ENCODE data around the gene RTN4RL2. TPM values are rescaled to one million over a fixed set of nuclear protein-coding genes. Genes with fewer than 3 reads are reported as not detected.

The RTN4RL2 gene
- total RNA-seq, 3 donors from 2014 or later = 0.32 to 2.3 (median 1.8) TPM

DNA sequence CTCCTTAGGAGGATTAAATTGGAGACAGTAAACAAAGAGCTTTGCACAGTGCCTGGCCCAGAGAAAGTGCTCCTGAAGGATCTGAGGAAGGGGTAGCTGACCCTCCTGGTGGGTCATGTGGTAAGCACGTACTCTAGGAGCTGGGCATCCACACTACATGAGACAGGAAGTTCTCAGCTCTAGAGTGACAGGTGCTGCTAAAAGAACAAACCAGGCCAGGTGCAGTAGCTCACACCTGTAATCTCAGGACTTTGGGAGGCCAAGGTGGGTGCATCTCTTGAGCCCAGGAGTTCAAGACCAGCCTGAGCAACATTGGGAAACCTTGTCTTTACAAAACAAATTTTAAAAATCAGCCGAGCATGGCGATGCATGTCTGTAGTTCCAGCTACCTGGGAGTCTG lies 42.0 kb downstream of the RTN4RL2 start:
- TF ChIP-seq, protein P1, sequence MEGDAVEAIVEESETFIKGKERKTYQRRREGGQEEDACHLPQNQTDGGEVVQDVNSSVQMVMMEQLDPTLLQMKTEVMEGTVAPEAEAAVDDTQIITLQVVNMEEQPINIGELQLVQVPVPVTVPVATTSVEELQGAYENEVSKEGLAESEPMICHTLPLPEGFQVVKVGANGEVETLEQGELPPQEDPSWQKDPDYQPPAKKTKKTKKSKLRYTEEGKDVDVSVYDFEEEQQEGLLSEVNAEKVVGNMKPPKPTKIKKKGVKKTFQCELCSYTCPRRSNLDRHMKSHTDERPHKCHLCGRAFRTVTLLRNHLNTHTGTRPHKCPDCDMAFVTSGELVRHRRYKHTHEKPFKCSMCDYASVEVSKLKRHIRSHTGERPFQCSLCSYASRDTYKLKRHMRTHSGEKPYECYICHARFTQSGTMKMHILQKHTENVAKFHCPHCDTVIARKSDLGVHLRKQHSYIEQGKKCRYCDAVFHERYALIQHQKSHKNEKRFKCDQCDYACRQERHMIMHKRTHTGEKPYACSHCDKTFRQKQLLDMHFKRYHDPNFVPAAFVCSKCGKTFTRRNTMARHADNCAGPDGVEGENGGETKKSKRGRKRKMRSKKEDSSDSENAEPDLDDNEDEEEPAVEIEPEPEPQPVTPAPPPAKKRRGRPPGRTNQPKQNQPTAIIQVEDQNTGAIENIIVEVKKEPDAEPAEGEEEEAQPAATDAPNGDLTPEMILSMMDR (IDR thresholded peaks at IDR 0.05) = no peak
- TF ChIP-seq POLR2AphosphoS5 (IDR thresholded peaks at IDR 0.05) (no peak), POLR2A (IDR thresholded peaks at IDR 0.05) (no peak)
- no peaks in the 10 kb centered on the region for H3K27me3 ChIP-seq
- H3K36me3 ChIP-seq = no peaks in the 10 kb centered on the region
- intact Hi-C loops (cut with DNase I; ENCODE audit: low total_unique reads) = no loop called here
- no peak overlapping the region for H3K27ac ChIP-seq
- no peaks in the 10 kb centered on the region for H3K4me1 ChIP-seq
- H3K4me3 ChIP-seq = no peak overlapping the region
- no peaks in the 10 kb centered on the region for H3K9me3 ChIP-seq
- DNase-seq (ENCODE audit: low spot score in 2 of 2) = no peak

DNA sequence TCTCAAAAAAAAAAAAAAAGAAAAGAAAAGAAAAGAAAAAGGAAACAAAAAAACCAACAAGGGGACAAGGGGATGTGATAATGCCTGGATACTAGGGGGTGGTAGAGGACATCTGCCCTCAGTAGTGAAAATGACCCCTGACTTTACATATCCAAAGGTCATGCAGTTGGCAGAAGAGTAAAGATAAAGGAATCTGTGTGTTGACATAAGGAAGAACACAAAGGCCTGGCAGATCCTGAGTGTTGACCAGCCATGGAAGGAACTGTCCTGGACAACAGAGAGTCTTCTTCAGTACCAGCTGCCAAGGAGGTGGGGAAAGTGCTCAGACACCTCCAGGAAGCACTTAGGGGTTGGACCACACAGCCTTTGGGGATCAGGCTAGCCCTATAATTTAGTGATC lies 42.5 kb downstream of the RTN4RL2 start:
- Histone ChIP-seq H3K36me3 (no peaks in the 10 kb centered on the region), H3K4me3 (no peak overlapping the region), H3K27ac (no peak overlapping the region), H3K9me3 (no peaks in the 10 kb centered on the region), H3K27me3 (no peaks in the 10 kb centered on the region), H3K4me1 (no peaks in the 10 kb centered on the region)
- intact Hi-C loops (cut with DNase I; ENCODE audit: low total_unique reads) = no loop called here
- no peak for TF ChIP-seq POLR2A (IDR thresholded peaks at IDR 0.05)
- TF ChIP-seq, protein P1 (IDR thresholded peaks at IDR 0.05) = no peak
- DNase-seq (ENCODE audit: low spot score in 2 of 2) = no peak

DNA sequence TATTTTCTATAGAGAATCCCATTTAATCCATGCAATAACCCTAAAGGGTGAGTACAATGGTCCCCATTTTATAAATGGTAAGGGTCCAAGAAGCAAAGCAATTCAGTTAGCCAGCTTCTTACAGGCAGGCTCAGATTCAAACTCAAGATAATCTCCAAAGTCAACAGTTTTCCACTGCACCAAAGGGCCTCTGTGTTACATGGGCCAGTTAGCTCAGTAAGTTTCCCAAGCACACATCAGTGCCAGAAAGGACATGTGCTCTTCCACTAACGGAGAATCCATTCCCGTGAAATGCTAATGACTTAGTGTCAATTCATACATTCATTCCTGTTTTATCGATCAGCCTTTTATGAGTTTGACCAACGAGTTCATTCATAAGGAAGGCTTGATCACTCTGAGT lies 44.2 kb downstream of the RTN4RL2 start:
- Histone ChIP-seq H3K27ac (no peak overlapping the region), H3K9me3 (no peaks in the 10 kb centered on the region)
- intact Hi-C loops (cut with DNase I; ENCODE audit: low total_unique reads) = no loop called here

DNA sequence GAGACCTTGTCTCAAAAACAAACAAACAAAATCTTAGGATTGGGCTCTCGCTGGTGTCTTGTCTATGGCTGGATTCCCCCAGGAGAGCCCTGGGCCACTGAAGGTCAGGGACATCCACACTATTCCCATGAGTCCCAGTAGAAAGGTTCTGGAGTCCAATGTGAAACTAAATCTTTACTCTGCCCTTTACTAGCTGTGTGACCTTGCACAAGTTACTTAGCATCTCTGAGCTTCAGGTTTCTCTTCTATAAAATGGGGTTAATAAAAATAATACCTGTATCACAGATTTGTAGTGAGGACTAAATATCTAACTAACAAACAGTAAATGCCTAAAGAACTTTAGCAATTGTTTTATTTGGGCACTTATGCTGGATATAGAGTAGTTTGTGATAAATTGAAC lies 46.2 kb downstream of the RTN4RL2 start:
- DNase-seq (ENCODE audit: low spot score in 2 of 2) = no peak
- no peak for TF ChIP-seq POLR2AphosphoS5 (IDR thresholded peaks at IDR 0.05)
- TF ChIP-seq, protein P1 (IDR thresholded peaks at IDR 0.05) = no peak
- no peak for TF ChIP-seq POLR2A (IDR thresholded peaks at IDR 0.05)
- Histone ChIP-seq H3K36me3 (no peaks in the 10 kb centered on the region), H3K4me1 (no peaks in the 10 kb centered on the region), H3K4me3 (no peak overlapping the region), H3K9me3 (no peaks in the 10 kb centered on the region), H3K27ac (no peak overlapping the region), H3K27me3 (no peaks in the 10 kb centered on the region)
- intact Hi-C loops (cut with DNase I; ENCODE audit: low total_unique reads) = no loop called here

More for the DNA sequence above, 44.2 kb downstream of the RTN4RL2 start:
- TF ChIP-seq POLR2A (IDR thresholded peaks at IDR 0.05) = no peak
- TF ChIP-seq POLR2AphosphoS5 (IDR thresholded peaks at IDR 0.05) = no peak
- TF ChIP-seq, protein P1 (IDR thresholded peaks at IDR 0.05) = no peak
- no peak overlapping the region for H3K4me3 ChIP-seq
- H3K4me1 ChIP-seq = no peaks in the 10 kb centered on the region
- no peaks in the 10 kb centered on the region for H3K27me3 ChIP-seq
- H3K36me3 ChIP-seq = no peaks in the 10 kb centered on the region
- no peak for DNase-seq (ENCODE audit: low spot score in 2 of 2)

DNA sequence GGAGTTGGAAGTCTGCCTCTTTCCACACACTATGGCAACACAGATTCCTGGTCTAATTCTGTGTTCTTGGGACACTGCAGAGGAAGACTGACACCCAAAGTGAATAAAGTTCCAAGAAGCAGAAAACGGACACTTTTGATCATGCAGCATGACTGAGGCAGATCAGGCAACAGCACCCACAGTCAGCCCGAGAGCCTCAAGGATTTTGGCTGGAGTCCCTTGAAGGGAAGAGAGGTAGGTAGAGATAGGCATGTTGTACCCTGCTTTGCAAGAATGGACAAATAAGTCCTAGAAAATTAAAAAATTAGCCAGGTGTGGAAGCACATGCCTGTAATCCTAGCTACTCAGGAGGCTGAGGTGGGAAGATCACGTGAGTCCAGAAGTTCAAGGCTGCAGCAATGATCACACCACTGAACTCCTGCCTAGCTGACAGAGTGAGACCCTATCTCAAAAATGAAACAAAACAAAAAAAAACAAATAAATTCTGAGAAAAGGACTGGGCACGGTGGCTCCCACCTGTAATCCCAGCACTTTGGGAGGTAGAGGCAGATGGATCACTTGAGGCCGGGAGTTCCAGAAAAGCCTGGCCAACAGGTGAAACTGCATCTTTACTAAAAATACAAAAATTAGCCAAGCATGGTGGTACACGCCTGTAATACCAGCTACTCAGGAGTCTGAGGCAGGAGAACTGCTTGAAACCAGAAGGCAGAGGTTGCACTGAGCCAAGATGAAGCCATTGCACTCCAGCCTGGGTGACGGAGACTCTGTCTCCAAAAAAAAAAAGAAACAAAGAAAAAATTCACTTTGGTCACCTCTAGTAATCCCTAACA lies 48.2 kb downstream of the RTN4RL2 start:
- DNase-seq (ENCODE audit: low spot score in 2 of 2) = no peak
- peaks cover 0 to 2% of the 10 kb centered on the region in 2 donors for H3K4me1 ChIP-seq
- intact Hi-C loops (cut with DNase I; ENCODE audit: low total_unique reads) = no loop called here
- no peak overlapping the region for H3K4me3 ChIP-seq
- no peak for TF ChIP-seq POLR2AphosphoS5 (IDR thresholded peaks at IDR 0.05)
- no peak for TF ChIP-seq POLR2A (IDR thresholded peaks at IDR 0.05)
- TF ChIP-seq, protein P1 (IDR thresholded peaks at IDR 0.05) = no peak
- H3K27me3 ChIP-seq = no peaks in the 10 kb centered on the region
- H3K36me3 ChIP-seq = no peaks in the 10 kb centered on the region
- H3K9me3 ChIP-seq = no peaks in the 10 kb centered on the region
- H3K27ac ChIP-seq = no peak overlapping the region
